Lung microvascular endothelial cell (primary cell): ENCODE measurements around the gene ASIC3. TPM values are rescaled to one million over a fixed set of nuclear protein-coding genes. Genes with fewer than 3 reads are reported as not detected.
"Not testable (repeated sequence)": the region's sequence is repeated elsewhere in the genome, so short reads cannot be mapped to it uniquely, and the experiment has no call there.

Experiments
- DNase-seq, 2 donors: peaks; one replicate each; pipeline versions ENCODE4 v3.0.0 to v3.0.0-alpha.2; 2010; ENCODE audit warnings: low read depth in 2 of 2
- total RNA-seq: library from RNA; depleted of rRNA; stranded (reverse); fragments of >200 nt; gene quantifications from 2 replicates; pipeline ENCODE4 v1.2.1, GENCODE V29; 2014

ASIC3 gene
- total RNA-seq: under 0.01 and 0.40 TPM in 2 replicates

DNA sequence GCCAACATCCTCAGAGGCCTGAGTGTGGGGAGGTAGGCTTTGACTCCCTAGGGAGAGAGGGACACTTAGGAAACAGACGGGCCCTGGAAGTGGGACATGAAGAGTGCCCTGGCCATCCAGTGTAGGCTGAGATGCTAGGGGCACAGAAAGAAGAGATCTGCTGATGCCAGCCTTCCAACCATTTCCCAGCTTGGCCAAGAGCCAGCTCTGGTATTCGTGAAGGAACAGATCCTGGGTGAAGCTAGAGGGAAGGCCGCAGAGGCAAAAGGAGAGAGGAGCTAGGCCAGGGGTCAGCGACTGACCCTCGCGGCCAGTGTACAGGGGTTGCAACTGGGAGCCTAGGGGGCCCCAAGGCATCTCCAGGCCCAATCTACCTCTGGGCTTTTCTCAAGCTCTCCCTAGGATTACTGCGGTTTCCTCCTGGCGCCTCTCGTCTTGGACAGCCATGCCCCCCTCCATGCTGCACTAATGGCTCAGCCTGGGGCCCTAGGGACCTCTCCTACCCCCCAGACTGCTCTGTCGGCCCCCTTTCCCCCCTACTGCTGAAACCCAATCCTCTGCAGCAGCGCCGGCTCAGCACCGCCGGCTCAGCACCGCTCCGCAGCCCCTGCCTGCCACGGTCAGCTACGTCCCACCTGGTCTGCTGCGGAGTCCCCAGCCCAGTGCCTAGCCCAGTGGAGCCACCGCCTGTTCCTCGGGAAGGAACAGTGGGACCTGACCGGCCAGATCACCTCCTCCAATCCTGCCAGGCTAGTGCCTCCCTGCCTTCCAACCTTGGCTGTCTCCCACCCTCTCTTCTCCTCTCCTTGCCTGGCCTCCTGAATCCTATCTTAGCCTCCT is at the start of gene ASIC3:
TSS of gene ASIC3 (plus strand) at position 556 of the 840 bp plus-strand sequence. CDS start 355 bp downstream, outside the sequence.
- DNase-seq: no peak

DNA sequence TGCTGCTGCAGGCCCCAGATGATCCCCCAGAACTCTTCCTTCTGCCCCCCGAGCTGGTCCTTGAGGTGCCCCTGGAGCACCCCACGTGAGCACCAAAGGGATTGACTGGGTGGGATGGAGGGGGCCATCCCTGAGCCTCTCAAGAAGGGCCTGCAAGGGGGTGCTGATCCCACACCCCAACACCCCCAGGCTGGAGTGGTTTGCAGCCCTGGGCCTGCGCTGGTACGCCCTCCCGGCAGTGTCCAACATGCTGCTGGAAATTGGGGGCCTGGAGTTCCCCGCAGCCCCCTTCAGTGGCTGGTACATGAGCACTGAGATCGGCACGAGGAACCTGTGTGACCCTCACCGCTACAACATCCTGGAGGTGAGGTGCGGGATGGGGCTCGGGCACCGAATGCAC is 49.3 kb upstream of the ASIC3 start:
- no peak for DNase-seq

DNA sequence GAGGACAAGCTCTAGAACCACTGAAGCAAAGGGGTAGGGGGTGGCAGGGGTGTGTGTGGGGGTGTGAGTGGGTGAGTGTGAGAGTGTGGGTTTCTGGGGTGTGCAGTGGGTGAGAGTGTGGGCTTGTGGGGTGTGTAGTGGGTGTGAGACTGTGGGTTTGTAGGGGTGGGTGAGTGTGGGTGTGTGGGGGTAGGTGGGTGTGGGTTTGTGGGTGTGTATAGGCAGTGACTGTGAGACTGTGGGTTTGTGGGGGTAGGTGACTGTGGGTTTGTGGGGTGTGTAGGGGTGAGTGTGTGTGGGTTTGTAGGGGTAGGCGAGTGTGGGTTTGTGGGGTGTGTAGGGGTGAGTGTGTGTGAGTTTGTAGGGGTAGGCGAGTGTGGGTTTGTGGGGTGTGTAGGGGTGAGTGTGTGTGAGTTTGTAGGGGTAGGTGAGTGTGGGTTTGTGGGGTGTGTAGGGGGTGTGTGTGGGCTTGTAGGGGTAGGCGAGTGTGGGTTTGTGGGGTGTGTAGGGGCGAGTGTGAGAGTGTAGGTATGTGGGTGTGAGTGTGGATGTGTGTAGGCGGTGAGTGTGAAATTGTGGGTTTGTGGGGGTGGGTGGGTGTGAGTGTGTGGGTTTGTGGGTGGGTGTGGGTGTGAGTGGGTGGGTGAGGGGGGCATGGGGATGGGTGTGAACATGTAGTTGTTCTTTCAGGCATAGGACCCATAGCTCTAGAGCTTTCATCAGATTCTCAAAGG is 48.7 kb upstream of the ASIC3 start:
- DNase-seq: no peak

GRCh38 chr7:151000897-151001495 is 47.3 kb upstream of the ASIC3 start:
- no peak for DNase-seq

DNA sequence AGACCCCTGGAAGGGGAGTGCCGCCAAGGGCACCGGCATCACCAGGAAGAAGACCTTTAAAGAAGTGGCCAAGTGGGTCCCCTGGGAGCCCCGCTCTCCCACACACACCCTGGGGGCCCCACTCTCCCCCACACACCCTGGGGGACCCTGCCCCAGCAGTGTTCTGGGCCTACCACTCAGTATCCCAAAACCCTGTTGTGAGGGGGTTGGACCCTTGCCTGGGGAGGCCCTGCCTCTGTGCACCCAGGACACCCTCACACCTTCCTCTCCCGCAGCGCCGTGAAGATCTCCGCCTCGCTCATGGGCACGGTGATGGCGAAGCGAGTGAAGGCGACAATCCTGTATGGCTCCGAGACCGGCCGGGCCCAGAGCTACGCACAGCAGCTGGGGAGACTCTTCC is 46.8 kb upstream of the ASIC3 start:
- DNase-seq: no peak

- peak; percentile 87 to 93 for DNase-seq
Observed at GRCh38 chr7:151003572-151003971, 44.8 kb upstream of the ASIC3 start.

GRCh38 chr7:151005566-151005965 is 42.8 kb upstream of the ASIC3 start:
- DNase-seq: no peak

- DNase-seq: no peak
Observed at GRCh38 chr7:151006590-151007300, 41.6 kb upstream of the ASIC3 start.

- peak; percentile 42 to 44 for DNase-seq
Observed at GRCh38 chr7:151007469-151007898, 40.8 kb upstream of the ASIC3 start.

- DNase-seq: peak; percentile 84 to 89
Observed at GRCh38 chr7:151008143-151008510, 40.2 kb upstream of the ASIC3 start.

DNA sequence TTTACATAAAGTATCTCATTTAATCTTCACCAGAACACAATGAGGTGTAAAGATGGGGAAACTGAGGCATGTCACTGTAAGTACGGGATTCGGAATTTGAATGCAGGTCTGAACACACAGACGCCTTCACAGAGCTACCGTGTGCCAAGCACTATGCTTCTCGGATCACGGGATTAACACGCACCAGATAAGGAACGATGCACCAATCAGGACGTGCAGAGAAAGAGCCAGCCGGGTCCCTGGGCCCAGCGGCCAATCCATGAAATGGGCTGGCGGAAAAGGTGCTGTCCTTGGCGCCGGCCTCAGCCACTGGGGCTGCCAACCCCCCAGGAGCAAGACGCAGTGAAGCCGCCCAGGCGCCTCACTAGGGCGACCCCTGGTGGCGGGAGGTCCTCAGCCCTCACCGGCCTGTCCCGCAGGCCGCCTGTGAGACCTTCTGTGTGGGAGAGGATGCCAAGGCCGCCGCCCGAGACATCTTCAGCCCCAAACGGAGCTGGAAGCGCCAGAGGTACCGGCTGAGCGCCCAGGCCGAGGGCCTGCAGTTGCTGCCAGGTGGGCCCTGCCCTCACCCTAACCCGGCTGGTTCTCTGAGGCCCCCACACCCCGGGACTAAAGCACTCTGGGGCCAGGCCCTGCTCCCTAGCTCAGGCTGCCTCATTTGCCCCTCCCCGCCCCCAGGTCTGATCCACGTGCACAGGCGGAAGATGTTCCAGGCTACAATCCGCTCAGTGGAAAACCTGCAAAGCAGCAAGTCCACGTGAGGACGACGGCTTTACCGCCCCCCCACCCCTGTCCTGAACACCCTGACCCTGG is 39.6 kb upstream of the ASIC3 start:
- peak; percentile 75 to 76 for DNase-seq

- no peak for DNase-seq
Observed at GRCh38 chr7:151009327-151010036, 38.8 kb upstream of the ASIC3 start.

- no peak for DNase-seq
Observed at GRCh38 chr7:151010037-151010306, 38.4 kb upstream of the ASIC3 start.

- no peak for DNase-seq
Observed at GRCh38 chr7:151010307-151011096, 37.8 kb upstream of the ASIC3 start.

DNA sequence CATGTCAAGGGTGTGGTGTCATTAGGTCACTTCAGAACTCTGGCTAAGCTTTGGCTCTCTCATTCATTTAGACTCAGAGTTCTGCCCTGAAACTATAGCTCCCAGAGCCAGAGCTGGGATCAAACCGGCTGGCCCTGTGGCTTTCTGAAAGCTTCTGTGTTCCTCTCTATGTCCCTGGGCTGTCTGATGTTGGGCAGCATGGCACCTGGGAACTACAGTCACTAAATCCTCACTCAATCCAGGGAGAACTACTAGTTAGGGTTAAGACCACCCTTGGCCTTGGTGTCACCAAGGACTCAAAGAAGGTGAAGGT is 37.3 kb upstream of the ASIC3 start:
- DNase-seq: no peak

DNA sequence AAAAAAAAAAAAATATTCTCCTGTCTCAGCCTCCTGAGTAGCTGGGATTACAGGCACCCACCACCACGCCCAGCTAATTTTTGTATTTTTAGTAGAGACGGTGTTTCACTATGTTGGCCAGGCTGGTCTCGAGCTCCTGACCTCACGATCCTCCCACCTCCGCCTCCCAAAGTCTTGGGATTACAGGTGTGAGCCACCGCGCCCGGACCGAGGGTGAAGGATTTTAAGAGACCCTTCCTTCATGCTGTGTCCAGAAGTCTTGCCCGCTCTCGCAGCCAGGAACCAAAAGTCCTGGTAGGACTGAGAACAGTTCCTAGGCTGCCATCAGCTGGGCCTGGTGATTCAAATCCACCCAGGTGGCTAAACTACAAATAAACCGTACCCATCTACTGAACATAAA is 36.7 kb upstream of the ASIC3 start:
- DNase-seq: not testable (repeated sequence)

GRCh38 chr7:151012031-151012692 is 36.2 kb upstream of the ASIC3 start:
- DNase-seq: peak in 1 of 2 donors; percentile 20

GRCh38 chr7:151012911-151013347 is 35.4 kb upstream of the ASIC3 start:
- DNase-seq: peak; percentile 18 to 60

GRCh38 chr7:151013356-151013732 is 35.0 kb upstream of the ASIC3 start:
- DNase-seq: no peak
